Activated T-helper 17 cell treated with anti-CD3 and anti-CD28 coated beads, Interleukin-2, amount 50 U/mL, for 72 hours (primary cell): Measurements from ENCODE around the gene NIN. TPM values are rescaled to one million over a fixed set of nuclear protein-coding genes. Genes with fewer than 3 reads are reported as not detected.
"Not testable (repeated sequence)": the region's sequence is repeated elsewhere in the genome, so short reads cannot be mapped to it uniquely, and the experiment has no call there.

Source experiments
- ATAC-seq: fragments of 150-1000 bp; cut with Tn5 transposase; replicated peaks from 2 replicates; pipeline ENCODE4 v1.10.0; 2021; ENCODE audit warnings: mild to moderate bottlenecking, moderate library complexity
- H3K27ac Mint-ChIP-seq: one replicate; pipeline ENCODE4 v1.8.0; 2022; ENCODE audit warnings: mixed read lengths
- H3K27me3 Mint-ChIP-seq: one replicate; pipeline ENCODE4 v1.8.0; 2022; ENCODE audit warnings: mixed read lengths
- H3K36me3 Mint-ChIP-seq: one replicate; pipeline ENCODE4 v1.8.0; 2022; ENCODE audit warnings: low read depth, mild to moderate bottlenecking, mixed read lengths
- H3K4me1 Mint-ChIP-seq: one replicate; pipeline ENCODE4 v1.8.0; 2022; ENCODE audit warnings: mixed read lengths
- H3K4me3 Mint-ChIP-seq: one replicate; pipeline ENCODE4 v1.8.0; 2022; ENCODE audit warnings: mild to moderate bottlenecking, mixed read lengths
- H3K9me3 Mint-ChIP-seq: one replicate; pipeline ENCODE4 v1.8.0; 2022; ENCODE audit warnings: mixed read lengths
- total RNA-seq, 2 donors: library from RNA; stranded (reverse); gene quantifications; one replicate each; pipeline ENCODE4 v1.2.3, GENCODE V29; 2022

Gene NIN
- total RNA-seq, 2 donors from 2014 or later: 25.9 to 42.2 TPM

DNA sequence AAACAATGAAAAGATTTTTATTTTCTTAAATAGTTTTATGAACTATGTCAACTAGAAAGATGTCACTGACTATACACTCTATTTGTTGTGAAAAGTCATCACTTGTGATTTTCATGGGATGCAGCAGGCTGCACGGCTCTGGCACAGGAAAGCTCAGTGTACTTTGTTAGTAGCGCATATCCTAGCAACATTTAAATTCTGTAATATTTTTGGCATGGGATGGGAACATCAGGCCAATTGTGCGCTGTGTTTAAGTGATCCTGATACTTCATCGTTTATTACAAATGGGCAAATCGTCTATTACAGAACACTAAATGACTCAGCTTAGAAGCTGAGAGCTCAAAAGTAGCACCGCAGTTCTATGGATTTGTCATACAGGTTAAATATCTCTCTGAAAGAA is 102.1 kb downstream of the NIN start:
- peaks cover 98% of the 10 kb centered on the region for H3K36me3 Mint-ChIP-seq
- H3K27me3 Mint-ChIP-seq: no peaks in the 10 kb centered on the region
- H3K9me3 Mint-ChIP-seq: no peaks in the 10 kb centered on the region
- no peak overlapping the region for H3K27ac Mint-ChIP-seq
- no peak for ATAC-seq
- H3K4me1 Mint-ChIP-seq: peaks cover 16% of the 10 kb centered on the region
- no peak overlapping the region for H3K4me3 Mint-ChIP-seq

DNA sequence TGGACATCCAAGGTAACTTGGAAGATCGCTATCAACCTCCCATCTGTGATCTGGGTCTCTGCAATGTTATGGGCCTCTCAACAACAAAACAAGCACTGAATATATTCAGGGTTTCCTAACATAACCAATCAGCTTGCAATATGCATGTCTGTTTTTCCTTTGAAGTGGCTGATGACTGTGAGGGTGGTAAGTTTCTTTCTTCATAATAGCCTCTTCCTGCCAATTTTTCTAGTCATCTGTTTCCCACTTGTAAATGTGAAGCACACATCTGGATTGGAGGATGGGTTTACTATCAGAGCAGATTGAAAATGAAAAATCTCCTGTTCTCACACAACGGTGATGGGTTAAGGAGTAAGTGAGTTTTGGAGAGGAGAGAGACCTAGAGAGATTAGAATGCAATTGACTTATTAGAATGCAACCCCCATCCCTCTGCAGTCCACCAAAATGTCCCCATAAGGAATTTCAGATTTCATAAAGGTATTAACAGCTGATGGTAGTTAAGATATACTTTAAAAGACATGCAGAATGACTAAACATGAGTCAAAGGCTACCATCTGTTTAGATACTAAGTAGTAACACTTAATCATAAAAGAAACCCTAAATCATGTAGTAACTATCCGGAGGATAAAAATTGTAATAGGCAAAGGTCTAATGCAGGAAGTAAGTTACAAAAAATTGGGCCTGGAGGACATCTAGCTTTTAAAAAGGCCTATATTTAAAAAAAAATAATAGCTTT is 104.4 kb downstream of the NIN start:
- ATAC-seq: peak; percentile 95

DNA sequence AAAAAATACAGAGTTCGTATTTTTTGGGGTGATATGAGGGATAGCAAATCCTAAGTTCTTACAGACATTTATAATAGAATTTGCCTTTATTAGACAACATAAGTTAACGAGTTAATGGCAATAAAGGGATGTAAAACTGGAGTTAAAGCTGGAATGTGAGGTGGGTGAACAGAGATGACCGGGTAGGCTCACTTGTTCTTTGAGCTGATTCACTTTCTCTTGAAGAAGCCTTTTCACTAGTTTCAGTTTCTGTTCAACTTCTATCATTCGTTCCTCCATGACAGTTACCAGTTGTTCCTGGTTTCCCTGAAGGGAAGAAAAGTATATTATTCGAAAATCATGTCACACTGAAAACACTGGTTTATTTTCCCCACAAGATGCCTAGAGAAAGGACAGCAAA is 105.2 kb downstream of the NIN start:
- H3K36me3 Mint-ChIP-seq: peaks cover 94% of the 10 kb centered on the region
- H3K9me3 Mint-ChIP-seq: no peaks in the 10 kb centered on the region
- no peaks in the 10 kb centered on the region for H3K27me3 Mint-ChIP-seq
- H3K4me1 Mint-ChIP-seq: peaks cover 16% of the 10 kb centered on the region
- H3K4me3 Mint-ChIP-seq: peak overlapping the region; percentile 71
- ATAC-seq: peak; percentile 55
- H3K27ac Mint-ChIP-seq: peak overlapping the region; percentile 91

More for the DNA sequence above, 104.4 kb downstream of the NIN start:
- Mint-ChIP-seq H3K27me3 (no peaks in the 10 kb centered on the region), H3K9me3 (no peaks in the 10 kb centered on the region), H3K4me1 (peaks cover 16% of the 10 kb centered on the region), H3K27ac (peak overlapping the region; percentile 91), H3K4me3 (peak overlapping the region; percentile 71), H3K36me3 (peaks cover 96% of the 10 kb centered on the region)

DNA sequence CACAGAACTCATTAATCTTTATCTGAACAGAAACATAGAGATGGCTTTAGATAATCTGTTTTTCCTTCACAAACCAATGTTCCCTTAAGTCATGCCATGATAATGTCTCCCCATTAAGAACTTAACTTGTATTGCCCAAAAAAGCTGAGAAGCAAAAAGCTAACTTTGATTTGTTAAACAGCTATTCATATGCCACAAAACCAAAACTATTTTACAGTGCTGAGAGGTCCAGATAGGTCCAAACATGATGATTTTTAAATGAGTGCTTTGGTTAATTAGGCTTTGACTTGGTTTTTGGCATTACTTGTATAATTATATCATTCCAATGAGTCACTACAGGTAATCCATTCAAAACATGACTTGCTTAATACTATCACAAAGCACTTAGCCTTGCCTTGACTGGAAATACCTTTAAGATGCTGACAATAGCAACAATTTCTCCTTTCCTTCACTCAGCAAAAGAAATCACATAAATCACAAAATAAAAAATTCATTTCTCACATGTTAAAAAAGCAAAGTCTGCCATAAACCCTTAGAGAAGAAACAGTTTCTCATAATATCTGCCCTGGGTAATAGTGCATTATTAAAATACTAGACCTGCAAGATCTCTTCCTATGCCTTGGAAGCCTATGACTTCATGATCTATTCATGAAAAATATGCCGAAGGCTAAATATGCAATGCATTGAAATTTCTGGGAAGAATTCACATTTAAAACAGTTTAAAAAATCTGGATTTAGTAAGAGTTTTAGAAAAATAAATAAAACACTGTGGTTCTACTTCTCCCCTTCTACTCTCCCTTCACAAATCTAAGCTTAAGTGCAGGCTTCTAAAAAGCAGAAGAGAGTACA is 110.8 kb downstream of the NIN start:
- no peak for ATAC-seq
- Mint-ChIP-seq H3K9me3 (no peaks in the 10 kb centered on the region), H3K36me3 (peaks cover 46% of the 10 kb centered on the region), H3K4me3 (no peak overlapping the region), H3K27me3 (no peaks in the 10 kb centered on the region), H3K27ac (peak overlapping the region; percentile 36), H3K4me1 (no peaks in the 10 kb centered on the region)

DNA sequence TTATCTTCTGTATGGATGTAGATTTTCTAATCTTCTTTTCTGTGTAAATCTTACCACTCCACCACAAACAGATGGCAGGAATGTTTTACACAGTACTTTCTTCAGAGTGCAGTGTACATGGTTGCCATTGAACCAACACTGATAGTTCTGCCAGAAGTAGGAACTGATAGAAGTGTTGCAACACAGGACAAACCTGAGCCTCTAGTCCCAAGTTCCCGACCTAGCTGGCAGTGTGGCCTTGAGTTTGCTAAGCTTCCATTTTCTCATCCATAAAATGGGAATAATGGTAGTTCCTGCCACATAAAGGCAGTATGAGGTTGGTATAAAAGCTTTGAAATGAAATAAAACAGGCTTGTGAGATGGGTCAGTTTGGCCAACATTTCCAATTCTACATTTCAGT is 112.0 kb downstream of the NIN start:
- no peaks in the 10 kb centered on the region for H3K9me3 Mint-ChIP-seq
- peaks cover 34% of the 10 kb centered on the region for H3K36me3 Mint-ChIP-seq
- no peak for ATAC-seq
- no peak overlapping the region for H3K27ac Mint-ChIP-seq
- H3K4me3 Mint-ChIP-seq: no peak overlapping the region
- no peaks in the 10 kb centered on the region for H3K4me1 Mint-ChIP-seq
- H3K27me3 Mint-ChIP-seq: no peaks in the 10 kb centered on the region

DNA sequence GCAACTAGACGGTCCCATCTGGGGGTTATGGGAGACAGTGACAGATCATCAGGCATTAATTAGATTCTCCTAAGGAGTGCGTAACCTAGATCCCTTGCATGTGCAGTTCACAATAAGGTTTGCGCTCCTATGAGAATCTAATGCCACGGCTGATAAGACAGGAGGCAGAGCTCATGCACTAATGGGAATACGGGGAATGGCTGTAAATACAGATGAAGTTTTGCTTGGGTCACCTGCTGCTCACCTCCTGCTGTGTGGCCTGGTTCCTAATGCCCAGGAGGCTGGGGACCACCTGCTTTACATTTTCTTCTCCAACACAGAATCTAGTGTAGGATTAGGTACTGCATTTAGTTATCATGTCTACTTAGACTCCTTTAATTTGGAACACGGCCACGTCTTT is 113.2 kb downstream of the NIN start:
- ATAC-seq: no peak
- Mint-ChIP-seq H3K27ac (no peak overlapping the region), H3K9me3 (no peaks in the 10 kb centered on the region), H3K36me3 (peaks cover 24% of the 10 kb centered on the region), H3K27me3 (no peaks in the 10 kb centered on the region), H3K4me3 (no peak overlapping the region), H3K4me1 (no peaks in the 10 kb centered on the region)

DNA sequence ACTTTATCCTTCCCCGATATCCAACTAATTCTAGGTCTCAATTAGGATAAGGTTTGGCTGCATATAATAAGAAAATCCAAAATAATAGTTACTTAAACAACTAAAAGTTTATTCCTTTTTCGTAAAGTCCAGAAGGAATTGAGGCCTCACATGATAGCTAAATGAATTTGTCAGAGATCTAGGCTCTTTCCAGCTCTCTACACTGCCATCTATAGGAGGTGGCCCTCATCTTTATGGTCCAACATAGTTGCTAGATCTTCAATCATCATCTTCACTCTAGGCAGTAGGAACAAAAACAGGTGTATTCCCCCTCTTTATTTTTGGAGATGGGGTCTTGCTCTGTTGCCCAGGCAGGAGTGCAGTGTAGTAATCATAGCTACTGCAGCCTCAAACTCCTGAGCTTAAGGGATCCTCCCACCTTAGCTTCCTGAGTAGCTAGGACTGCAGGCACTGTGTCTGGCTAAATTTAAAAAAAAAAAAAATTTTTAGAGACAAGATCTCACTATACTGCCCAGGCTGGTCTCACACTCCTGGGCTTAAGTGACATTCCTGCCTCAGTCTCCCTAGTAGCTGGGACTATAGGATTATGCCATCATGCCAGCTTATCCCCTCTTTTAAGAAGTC is 116.4 kb downstream of the NIN start:
- no peaks in the 10 kb centered on the region for H3K27me3 Mint-ChIP-seq
- no peaks in the 10 kb centered on the region for H3K4me1 Mint-ChIP-seq
- H3K9me3 Mint-ChIP-seq: no peaks in the 10 kb centered on the region
- H3K36me3 Mint-ChIP-seq: no peaks in the 10 kb centered on the region
- no peak overlapping the region for H3K4me3 Mint-ChIP-seq
- peak; percentile 68 for ATAC-seq
- H3K27ac Mint-ChIP-seq: no peak overlapping the region

DNA sequence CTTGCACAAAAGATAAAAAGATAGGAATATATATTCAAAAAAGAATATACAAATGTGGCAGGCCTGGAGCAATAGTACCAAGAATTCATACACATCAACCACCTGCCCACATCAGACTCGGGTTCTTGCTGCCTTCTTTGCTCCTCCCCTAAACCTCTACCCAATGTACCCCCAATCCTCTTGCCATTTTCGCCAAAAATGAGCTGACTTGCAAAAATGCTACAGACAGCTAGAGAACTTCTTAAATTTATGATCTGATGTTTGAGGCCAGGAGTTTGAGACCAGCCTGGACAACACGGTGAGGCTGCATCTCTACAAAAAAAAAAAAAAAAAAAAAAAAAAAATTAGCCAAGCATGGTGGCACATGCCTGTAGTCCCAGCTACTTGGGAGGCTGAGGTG is 119.9 kb downstream of the NIN start:
- ATAC-seq: no peak
- Mint-ChIP-seq H3K9me3 (no peaks in the 10 kb centered on the region), H3K27ac (no peak overlapping the region), H3K4me3 (no peak overlapping the region), H3K27me3 (no peaks in the 10 kb centered on the region), H3K4me1 (no peaks in the 10 kb centered on the region), H3K36me3 (no peaks in the 10 kb centered on the region)

DNA sequence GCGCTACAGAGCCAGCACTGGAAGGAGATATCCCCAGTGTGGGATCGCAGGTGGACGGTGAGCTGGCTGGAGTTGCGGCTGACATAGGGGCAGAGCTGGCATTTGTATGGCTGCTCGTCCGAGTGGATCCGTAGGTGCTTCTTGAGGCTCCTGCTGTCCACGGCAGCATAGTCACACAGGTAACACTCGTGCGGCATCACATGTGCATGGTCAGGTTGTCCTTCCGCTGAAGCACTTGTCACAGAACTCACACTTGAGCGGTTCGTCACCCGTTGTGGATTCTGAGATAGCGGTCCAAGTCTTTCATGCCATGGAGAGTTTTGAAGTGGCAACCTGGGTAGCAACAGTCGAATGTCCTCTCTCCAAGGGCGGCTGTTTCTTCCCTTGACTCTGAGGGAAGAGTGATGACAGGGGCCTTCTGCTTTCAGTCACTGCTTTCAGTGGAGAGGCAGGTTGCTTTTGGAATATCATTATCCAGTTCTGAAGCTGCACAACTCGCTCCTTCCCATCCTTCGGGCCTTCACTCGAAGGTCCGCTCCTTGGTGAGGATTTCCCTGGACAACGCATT is 125.9 kb downstream of the NIN start:
- Mint-ChIP-seq H3K36me3 (no peaks in the 10 kb centered on the region), H3K9me3 (no peaks in the 10 kb centered on the region), H3K4me3 (no peak overlapping the region), H3K4me1 (no peaks in the 10 kb centered on the region), H3K27ac (no peak overlapping the region), H3K27me3 (peaks cover 13% of the 10 kb centered on the region)
- ATAC-seq: no peak

DNA sequence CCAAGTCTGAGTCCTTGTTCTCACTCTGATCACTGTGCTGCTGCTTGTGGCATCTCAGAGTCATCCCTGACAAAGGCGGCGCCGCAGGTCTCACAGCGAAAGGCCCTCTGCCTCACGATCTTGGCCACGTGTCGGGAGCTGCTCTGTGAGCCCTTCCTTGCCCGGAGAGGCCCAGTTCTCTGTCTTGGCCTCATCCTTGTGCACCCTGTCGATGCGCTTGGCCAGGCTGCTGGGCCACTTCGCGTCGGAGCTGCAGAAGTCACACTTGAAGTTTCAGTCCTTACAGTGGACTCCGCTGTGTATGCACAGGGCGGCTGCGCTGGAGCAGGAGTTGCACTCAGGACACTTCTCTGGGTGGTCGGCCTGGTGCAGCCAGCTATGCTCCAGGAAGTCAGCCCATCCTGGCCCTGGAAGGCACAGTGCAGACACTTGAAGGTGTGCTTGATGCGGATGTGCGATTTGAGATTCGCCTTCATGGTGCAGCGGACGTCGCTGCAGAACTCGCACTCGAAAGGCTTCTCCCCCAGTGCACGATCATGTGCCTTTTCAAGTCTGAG is 126.4 kb downstream of the NIN start:
- no peak for ATAC-seq
- H3K4me3 Mint-ChIP-seq: no peak overlapping the region
- H3K4me1 Mint-ChIP-seq: no peaks in the 10 kb centered on the region

DNA sequence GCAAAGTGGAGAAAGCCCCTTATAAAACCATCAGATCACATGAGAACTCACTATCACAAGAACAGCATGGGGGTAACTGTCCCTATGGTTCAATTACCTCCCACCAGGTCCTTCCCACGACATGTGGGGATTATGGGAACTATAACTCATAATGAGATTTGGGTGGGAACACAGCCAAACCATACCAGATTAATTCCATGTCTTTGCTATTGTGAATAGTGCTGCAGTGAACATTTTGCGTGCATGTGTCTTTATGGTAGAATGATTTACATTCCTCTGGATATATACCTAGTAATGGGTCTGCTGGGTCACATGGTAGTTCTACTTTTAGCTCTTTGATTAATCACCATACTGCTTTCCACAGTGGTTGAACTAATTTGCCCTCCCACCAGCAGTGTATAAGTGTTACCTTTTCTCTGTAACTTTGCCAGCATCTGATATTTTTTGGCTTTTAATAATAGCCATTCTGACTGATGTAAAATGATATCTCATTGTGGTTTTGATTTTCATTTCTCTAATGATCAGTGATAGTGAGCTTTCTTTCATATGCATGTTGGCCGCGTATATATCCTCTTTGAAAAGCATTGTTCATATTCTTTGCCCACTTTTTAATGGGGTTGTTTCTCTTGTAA is 133.2 kb downstream of the NIN start:
- ATAC-seq: no peak
- H3K27me3 Mint-ChIP-seq: peaks cover 24% of the 10 kb centered on the region
- no peak overlapping the region for H3K27ac Mint-ChIP-seq
- no peaks in the 10 kb centered on the region for H3K9me3 Mint-ChIP-seq
- H3K4me1 Mint-ChIP-seq: no peaks in the 10 kb centered on the region
- no peak overlapping the region for H3K4me3 Mint-ChIP-seq
- no peaks in the 10 kb centered on the region for H3K36me3 Mint-ChIP-seq

More for the DNA sequence above, 126.4 kb downstream of the NIN start:
- H3K27ac Mint-ChIP-seq: no peak overlapping the region
- H3K9me3 Mint-ChIP-seq: no peaks in the 10 kb centered on the region
- peaks cover 18% of the 10 kb centered on the region for H3K27me3 Mint-ChIP-seq
- no peaks in the 10 kb centered on the region for H3K36me3 Mint-ChIP-seq

DNA sequence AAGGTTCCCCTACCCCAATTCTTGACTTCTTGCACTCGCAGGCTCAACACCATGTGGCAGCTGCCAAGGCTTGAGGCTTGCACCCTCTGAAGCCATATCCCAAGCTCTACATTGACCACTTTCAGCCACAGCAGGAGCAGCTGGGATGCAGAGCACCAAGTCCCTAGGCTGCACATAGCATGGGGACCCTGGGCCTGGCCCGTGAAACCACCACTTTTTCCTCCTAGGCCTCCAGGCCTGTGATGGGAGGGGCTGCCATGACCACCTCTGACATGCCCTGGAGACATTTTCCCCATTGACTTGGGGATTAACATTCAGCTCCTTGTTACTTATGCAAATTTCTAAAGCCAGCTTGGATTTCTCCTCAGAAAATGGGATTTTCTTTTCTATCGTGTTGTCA is 136.7 kb downstream of the NIN start:
- H3K4me1 Mint-ChIP-seq, H3K27ac Mint-ChIP-seq, ATAC-seq, H3K9me3 Mint-ChIP-seq, H3K4me3 Mint-ChIP-seq, H3K36me3 Mint-ChIP-seq: not testable (repeated sequence)
- peaks cover 19% of the 10 kb centered on the region for H3K27me3 Mint-ChIP-seq

DNA sequence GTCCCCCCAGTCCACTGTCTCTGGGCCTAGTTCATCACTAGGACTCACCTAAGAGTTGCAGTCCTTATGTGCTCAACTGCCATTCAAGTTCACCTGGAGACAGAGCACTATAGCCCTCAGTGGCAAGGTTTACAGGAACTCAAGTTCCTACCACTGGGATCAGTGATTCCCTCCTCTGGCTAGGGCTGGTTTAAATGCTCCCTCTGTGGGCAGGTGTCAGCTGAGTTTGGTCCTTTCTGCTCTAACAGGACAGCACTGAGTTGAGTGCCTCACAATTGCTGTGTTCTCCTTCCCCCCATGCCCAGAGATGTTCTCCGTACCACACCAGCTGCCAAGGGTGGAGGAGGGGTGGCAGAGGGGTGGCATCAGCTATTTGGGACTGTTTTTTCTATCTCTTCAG is 142.1 kb downstream of the NIN start:
- H3K27ac Mint-ChIP-seq: no peak overlapping the region
- H3K27me3 Mint-ChIP-seq: peaks cover 8% of the 10 kb centered on the region
- peaks cover 5% of the 10 kb centered on the region for H3K9me3 Mint-ChIP-seq
- no peaks in the 10 kb centered on the region for H3K36me3 Mint-ChIP-seq
- ATAC-seq: no peak
- no peaks in the 10 kb centered on the region for H3K4me1 Mint-ChIP-seq
- H3K4me3 Mint-ChIP-seq: no peak overlapping the region

DNA sequence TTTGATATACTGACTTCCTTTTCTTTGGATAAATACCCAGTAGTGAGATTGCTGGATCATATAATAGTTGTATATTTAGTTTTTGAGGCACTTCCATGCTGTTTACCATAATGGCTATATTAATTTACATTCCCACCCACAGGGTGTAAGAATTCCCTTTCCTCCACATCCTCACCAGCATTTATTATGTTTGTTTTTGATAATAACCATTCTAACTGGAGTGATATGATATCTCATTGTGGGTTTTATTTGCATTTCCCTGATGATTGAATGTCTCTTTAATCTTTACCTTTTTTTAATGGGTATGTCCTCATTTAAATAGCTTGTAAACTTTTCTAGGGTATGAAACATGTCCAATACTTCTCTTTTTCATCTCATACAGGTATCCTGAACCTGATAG is 151.3 kb downstream of the NIN start:
- Mint-ChIP-seq H3K27ac (no peak overlapping the region), H3K9me3 (no peaks in the 10 kb centered on the region), H3K36me3 (no peaks in the 10 kb centered on the region), H3K27me3 (no peaks in the 10 kb centered on the region), H3K4me1 (peaks cover 15% of the 10 kb centered on the region), H3K4me3 (no peak overlapping the region)
- ATAC-seq: no peak
